ENCODE results near the gene EFHC2. TPM values are rescaled to one million over a fixed set of nuclear protein-coding genes. Genes with fewer than 3 reads are reported as not detected.

Gene EFHC2, protein sequence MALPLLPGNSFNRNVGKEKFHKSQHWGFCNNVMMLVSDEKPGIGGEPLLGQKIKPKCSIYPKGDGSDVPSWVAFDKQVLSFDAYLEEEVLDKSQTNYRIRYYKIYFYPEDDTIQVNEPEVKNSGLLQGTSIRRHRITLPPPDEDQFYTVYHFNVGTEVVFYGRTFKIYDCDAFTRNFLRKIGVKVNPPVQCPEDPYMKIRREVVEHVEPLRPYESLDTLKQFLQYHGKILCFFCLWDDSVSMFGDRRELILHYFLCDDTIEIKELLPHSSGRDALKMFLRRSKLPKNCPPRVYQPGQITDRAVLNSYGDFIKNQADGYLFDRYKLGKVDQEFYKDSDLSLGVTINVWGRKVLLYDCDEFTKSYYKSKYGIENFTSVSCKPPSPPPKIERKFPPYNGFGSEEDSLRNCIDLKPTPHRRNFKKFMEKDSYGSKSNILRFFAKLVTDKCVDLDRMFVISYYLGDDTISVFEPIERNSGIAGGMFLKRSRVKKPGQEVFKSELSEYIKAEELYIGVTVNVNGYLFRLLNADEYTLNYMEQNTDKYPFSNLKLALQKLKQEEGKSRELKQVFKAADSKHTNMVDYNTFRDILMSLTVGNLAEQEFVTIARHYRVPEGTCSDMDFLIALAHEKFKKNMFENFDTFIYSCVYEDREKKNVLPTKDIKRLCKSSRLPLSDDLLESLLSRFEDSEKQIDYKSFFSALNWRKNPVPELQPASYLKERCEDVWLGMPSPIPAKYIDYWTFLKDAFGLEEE
- 0.21 to 0.42 TPM (median 0.27 TPM) in 5 replicates for total RNA-seq (2022; extraction: Qiagen RNA extraction; ENCODE audit: low read depth)

DNA sequence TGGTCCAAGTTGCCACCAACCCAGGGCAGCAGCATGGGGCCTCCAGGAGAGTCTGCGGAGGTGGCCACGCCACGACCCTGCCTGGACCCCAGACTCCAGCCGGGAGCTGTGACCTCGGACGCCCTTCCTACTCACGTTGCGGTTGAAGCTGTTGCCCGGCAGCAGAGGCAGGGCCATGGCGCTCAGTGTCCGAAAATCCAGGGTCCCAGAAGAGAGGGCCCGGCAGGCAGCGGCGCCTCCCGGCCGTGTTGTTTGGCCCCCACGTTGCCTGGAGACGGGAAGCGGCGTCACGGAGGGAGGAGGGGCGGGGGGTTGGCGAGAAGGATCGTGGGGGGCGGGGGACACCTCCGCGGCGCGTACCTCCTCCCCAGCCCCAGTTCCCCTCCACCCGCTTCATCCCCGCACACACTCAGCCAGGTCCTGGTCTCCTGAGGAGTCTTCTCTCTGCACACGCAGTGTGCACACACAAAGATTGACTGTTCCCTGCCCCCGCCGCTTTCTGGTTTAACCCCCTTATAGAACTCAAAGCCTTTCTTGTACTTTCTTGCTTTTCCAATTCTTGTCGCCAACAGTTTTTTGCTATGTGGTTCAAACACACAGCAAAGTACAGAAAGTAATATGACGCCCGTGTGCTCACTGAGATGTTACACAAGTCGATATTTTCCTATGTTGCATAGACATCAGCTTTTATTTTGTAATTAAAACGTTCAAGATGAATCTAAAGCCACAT is at the start of gene EFHC2:
Gene EFHC2, minus strand, starts transcription at position 261 of the 730 bp plus-strand sequence. Its CDS starts 84 bp downstream, at position 177.

Other genes with a start within 250 kb of the EFHC2 start
- 19.8 to 32.5 TPM (median 26.2 TPM) in 5 replicates for gene FUNDC1, start 199.2 kb upstream of the EFHC2 start, total RNA-seq (2022; extraction: Qiagen RNA extraction; ENCODE audit: low read depth)